ENCODE measurements around the gene PCDHGB7. TPM values are rescaled to one million over a fixed set of nuclear protein-coding genes. Genes with fewer than 3 reads are reported as not detected.

The PCDHGB7 gene
- total and polyA plus RNA-seq, 4 donors = 0.74 to 3.1 (median 1.2) TPM

- no peak overlapping the region for H3K9ac ChIP-seq (ENCODE audit: low read depth in 1 of 2, low read length in 2 of 2)
- peaks cover 18 to 54% (median 26%) of the 10 kb centered on the region in 4 donors for H3K9me3 ChIP-seq (ENCODE audit: control insufficient read depth in 4 of 4, low read length in 3 of 4)
- no peaks in the 10 kb centered on the region for H3K27me3 ChIP-seq (ENCODE audit: control insufficient read depth in 4 of 4, insufficient read depth in 4 of 4, low read length in 3 of 4)
- H3K36me3 ChIP-seq (ENCODE audit: control insufficient read depth in 4 of 4, insufficient read depth in 3 of 4, low read depth in 1 of 4, low read length in 3 of 4) = no peaks in the 10 kb centered on the region
- no peak for DNase-seq (ENCODE audit: low spot score)
- no peak overlapping the region for H3K27ac ChIP-seq (ENCODE audit: low read depth in 1 of 2, low read length in 2 of 2)
- H3K4me1 ChIP-seq (ENCODE audit: control insufficient read depth in 4 of 4, insufficient read depth in 4 of 4, low read length in 3 of 4) = peaks cover 0 to 11% (median 2%) of the 10 kb centered on the region in 4 donors
- no peak overlapping the region for H3K4me3 ChIP-seq (ENCODE audit: low read depth in 1 of 3, low read length in 3 of 3)
- 59% methylated on average over 2 of the region's 2 CpGs for WGBS
- no peak for TF ChIP-seq MAX (IDR thresholded peaks at IDR 0.05)
- TF ChIP-seq RXRA (IDR thresholded peaks at IDR 0.05) = no peak
- TF ChIP-seq ATF3 (IDR thresholded peaks at IDR 0.05) = no peak
- TF ChIP-seq FOXA1 (IDR thresholded peaks at IDR 0.05) = no peak
These were observed 16.5 kb downstream of the PCDHGB7 start for GRCh38 chr5:141434006-141434405.

- TF ChIP-seq CTCF (IDR thresholded peaks at IDR 0.05; ENCODE audit: low read depth, low read length, missing input control) (no peak), REST (IDR thresholded peaks at IDR 0.05) (no peak), TAF1 (conservative IDR thresholded peaks at IDR 0.05) (no peak), FOXA1 (IDR thresholded peaks at IDR 0.05) (no peak), RAD21 (IDR thresholded peaks at IDR 0.05) (no peak), GABPA (IDR thresholded peaks at IDR 0.05 in 1 of 2, conservative IDR thresholded peaks at IDR 0.05 in 1 of 2) (no peak), HNF4G (IDR thresholded peaks at IDR 0.05) (no peak), YY1 (IDR thresholded peaks at IDR 0.05) (no peak), MAX (IDR thresholded peaks at IDR 0.05) (no peak), NR2F2 (IDR thresholded peaks at IDR 0.05) (no peak), ZBTB33 (IDR thresholded peaks at IDR 0.05) (no peak), SP1 (IDR thresholded peaks at IDR 0.05) (no peak), FOXA2 (IDR thresholded peaks at IDR 0.05) (no peak), HNF4A (conservative IDR thresholded peaks at IDR 0.05) (no peak), EGR1 (IDR thresholded peaks at IDR 0.05; ENCODE audit: low read depth in 2 of 2) (no peak)
These were observed 19.7 kb downstream of the PCDHGB7 start for GRCh38 chr5:141437221-141437620.

More at GRCh38 chr5:141437221-141437620, 19.7 kb downstream of the PCDHGB7 start:
- no peak for DNase-seq (ENCODE audit: low spot score)
- Histone ChIP-seq H3K4me3 (ENCODE audit: low read depth in 1 of 3, low read length in 3 of 3) (no peak overlapping the region), H3K9ac (ENCODE audit: low read depth in 1 of 2, low read length in 2 of 2) (no peak overlapping the region), H3K36me3 (ENCODE audit: control insufficient read depth in 4 of 4, insufficient read depth in 3 of 4, low read depth in 1 of 4, low read length in 3 of 4) (no peaks in the 10 kb centered on the region), H3K4me1 (ENCODE audit: control insufficient read depth in 4 of 4, insufficient read depth in 4 of 4, low read length in 3 of 4) (no peaks in the 10 kb centered on the region), H3K27ac (ENCODE audit: low read depth in 1 of 2, low read length in 2 of 2) (no peak overlapping the region), H3K9me3 (ENCODE audit: control insufficient read depth in 4 of 4, low read length in 3 of 4) (peaks cover 8 to 50% (median 20%) of the 10 kb centered on the region in 4 donors), H3K27me3 (ENCODE audit: control insufficient read depth in 4 of 4, insufficient read depth in 4 of 4, low read length in 3 of 4) (no peaks in the 10 kb centered on the region)
- 87% methylated on average over 2 of the region's 2 CpGs for WGBS

Measured in liver (tissue), 9 donors.